GM13977 (cell line): ENCODE measurements around the gene PARD3.

ENCODE experiments used
- DNase-seq: peaks from one replicate; pipeline ENCODE4 v3.0.0; 2012; ENCODE audit warnings: low spot score
- CTCF ChIP-seq: IDR thresholded peaks from 2 replicates; pipeline ENCODE4 v1.5.1; 2012; ENCODE audit warnings: mild to moderate bottlenecking, control low read depth; ENCODE audit not compliant: insufficient read depth; ENCODE audit errors: extremely low read depth, missing control alignments
- in situ Hi-C: fragments of 300-500 bp; cut with MboI; formaldehyde crosslinking; loops from one replicate; pipeline ENCODE4 v1.12.0; 2022; ENCODE audit warnings: low sequenced_read_pairs, low pct_unique_long_range_greater_than_20kb, mixed read lengths, inconsistent platforms; ENCODE audit not compliant: unreplicated experiment

PARD3 gene

GRCh38 chr10:34102893-34103506 is 712.1 kb downstream of the PARD3 start:
- DNase-seq: no peak
- TF ChIP-seq CTCF: no peak
- in situ Hi-C loops: no loop called here

DNA sequence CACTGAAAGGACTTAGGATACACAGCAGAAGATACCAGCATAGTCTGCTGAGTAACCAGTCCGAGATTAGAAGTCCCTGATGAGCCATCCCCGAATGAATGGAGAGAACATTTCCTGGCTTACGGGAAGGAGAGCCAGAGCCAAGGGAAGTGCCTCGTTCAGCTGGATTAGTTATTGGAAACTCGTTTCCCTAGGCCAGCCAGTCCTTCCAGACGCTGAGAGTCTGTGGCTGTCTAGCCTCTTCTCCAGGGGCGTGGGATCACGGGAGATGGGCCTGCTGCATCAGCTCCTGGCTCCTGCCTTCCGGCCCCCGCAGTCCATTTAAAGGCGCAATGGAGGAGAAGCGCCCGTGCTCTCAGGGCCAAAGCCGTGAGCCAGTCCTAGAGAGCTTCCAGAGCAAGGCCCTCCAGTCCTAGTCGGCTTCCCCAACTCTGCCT is 712.8 kb downstream of the PARD3 start:
- no peak for TF ChIP-seq CTCF
- in situ Hi-C loops: no loop called here
- DNase-seq: no peak

DNA sequence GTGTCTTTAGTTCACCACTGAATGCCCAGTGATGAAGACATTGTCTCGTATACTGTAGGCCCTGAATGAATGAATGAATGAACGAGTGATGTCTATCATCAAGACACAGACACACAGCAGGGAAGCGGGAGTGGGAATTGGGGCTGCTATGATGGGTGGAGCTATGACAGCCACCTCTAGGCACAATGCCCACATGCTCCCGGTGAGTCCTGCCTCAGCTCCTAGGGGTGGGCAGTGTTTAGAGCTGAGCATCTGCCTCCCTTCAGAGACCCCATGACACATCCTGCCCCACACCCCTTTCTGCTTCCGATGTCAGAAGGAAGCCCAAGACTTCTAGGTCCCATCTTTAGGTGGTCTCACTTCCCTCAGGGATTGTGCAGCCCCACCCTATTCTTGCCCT is 714.1 kb downstream of the PARD3 start:
- in situ Hi-C loops: no loop called here
- TF ChIP-seq CTCF: no peak
- DNase-seq: no peak

- no peak for TF ChIP-seq CTCF
- in situ Hi-C loops: no loop called here
- no peak for DNase-seq
These were observed 716.1 kb downstream of the PARD3 start for GRCh38 chr10:34098821-34099567.

DNA sequence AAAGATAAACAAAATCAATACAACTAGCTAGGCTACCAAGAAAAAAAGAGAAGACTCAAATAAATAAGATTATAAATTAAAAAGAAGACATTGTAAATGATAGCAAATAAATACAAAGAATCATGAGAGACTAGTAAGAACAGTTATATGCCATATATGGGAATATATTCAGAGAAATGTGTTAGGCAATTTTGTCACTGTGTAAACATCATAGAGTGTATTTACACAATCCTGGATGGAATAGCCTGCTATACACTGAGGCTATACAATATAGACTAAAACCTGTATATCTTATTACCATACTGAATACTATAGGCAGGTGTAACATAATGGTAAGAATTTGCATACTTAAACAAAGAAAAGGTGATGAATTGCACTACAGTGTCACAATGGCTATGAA is 717.4 kb downstream of the PARD3 start:
- TF ChIP-seq CTCF: no peak
- DNase-seq: no peak

DNA sequence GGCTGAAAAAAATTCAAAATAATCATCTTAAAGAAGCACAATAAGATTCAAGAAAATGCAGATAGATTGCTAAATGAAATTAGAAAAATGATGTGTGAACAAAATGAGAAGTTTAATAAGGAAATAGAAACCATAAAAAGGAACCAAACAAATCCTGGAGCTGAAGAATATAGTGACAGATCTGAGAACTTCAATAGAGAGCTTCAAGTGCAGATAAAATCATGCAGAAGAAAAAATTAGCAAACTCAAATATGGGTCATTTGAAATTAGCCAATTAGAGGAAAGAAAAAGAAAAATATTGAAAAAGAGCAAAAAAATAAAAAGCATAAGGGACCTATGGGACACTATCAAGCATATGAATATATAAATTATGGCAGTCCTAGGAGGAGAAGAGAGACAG is 720.1 kb downstream of the PARD3 start:
- in situ Hi-C loops: no loop called here
- no peak for DNase-seq
- no peak for TF ChIP-seq CTCF

More for the DNA sequence above, 717.4 kb downstream of the PARD3 start:
- in situ Hi-C loops: no loop called here
